GM23338 (cell line): ENCODE measurements around the gene CD84. TPM values are rescaled to one million over a fixed set of nuclear protein-coding genes. Genes with fewer than 3 reads are reported as not detected.

Experiments
- ATAC-seq: fragments of 200-7000 bp; cut with Tn5 transposase; 3 replicates; pipeline ENCODE4 v1.9.1; 2020
- DNase-seq: peaks from one replicate; pipeline ENCODE4 v3.0.0-alpha.2; 2015; ENCODE audit warnings: low spot score
- H2AFZ ChIP-seq: fragments of 200-600 bp; sonication (generic); 2 replicates; pipeline ENCODE4 v1.8.0; 2016; ENCODE audit warnings: antibody characterized with exemption, mild to moderate bottlenecking, moderate library complexity
- H3F3A ChIP-seq: fragments of 200-600 bp; sonication (generic); replicated peaks from 2 replicates; pipeline ENCODE4 v1.8.0; 2017; ENCODE audit warnings: antibody characterized with exemption, mixed run types, low read depth
- H3K27ac ChIP-seq: fragments of 200-600 bp; sonication (generic); 2 replicates; pipeline ENCODE4 v1.6.1; 2016; ENCODE audit warnings: low read depth
- H3K27me3 ChIP-seq: fragments of 200-600 bp; sonication (generic); 2 replicates; pipeline ENCODE4 v1.8.0; 2016; ENCODE audit warnings: mild to moderate bottlenecking, mixed run types, moderate library complexity; ENCODE audit not compliant: insufficient read depth
- H3K36me3 ChIP-seq: fragments of 200-600 bp; sonication (generic); 2 replicates; pipeline ENCODE4 v1.8.0; 2016; ENCODE audit warnings: mild to moderate bottlenecking; ENCODE audit not compliant: insufficient read depth
- H3K4me1 ChIP-seq: fragments of 200-600 bp; sonication (generic); 2 replicates; pipeline ENCODE4 v1.8.0; 2016; ENCODE audit warnings: mild to moderate bottlenecking, moderate library complexity; ENCODE audit not compliant: insufficient read depth
- H3K4me2 ChIP-seq: fragments of 200-600 bp; sonication (generic); 2 replicates; pipeline ENCODE4 v1.7.1; 2017; ENCODE audit warnings: mixed run types
- H3K4me3 ChIP-seq: fragments of 200-600 bp; sonication (generic); 2 replicates; pipeline ENCODE4 v1.6.1; 2016; ENCODE audit warnings: mixed run types
- H3K79me2 ChIP-seq: fragments of 200-600 bp; sonication (generic); replicated peaks from 2 replicates; pipeline ENCODE4 v1.8.0; 2017; ENCODE audit warnings: mild to moderate bottlenecking; ENCODE audit not compliant: insufficient read depth
- H3K9me2 ChIP-seq: fragments of 200-600 bp; sonication (generic); 2 replicates; pipeline ENCODE4 v1.8.0; 2017; ENCODE audit not compliant: insufficient read depth
- H4K20me1 ChIP-seq: fragments of 200-600 bp; sonication (generic); replicated peaks from 2 replicates; pipeline ENCODE4 v1.8.0; 2017; ENCODE audit warnings: mild to moderate bottlenecking; ENCODE audit not compliant: insufficient read depth
- H3K27ac Mint-ChIP-seq: 2 replicates; pipeline ENCODE4 v1.8.0; 2020; ENCODE audit warnings: inconsistent platforms, mild to moderate bottlenecking, moderate library complexity, mixed read lengths
- H3K27me3 Mint-ChIP-seq: 3 replicates; pipeline ENCODE4 v1.8.0; 2022; ENCODE audit warnings: low read depth, mild to moderate bottlenecking, moderate library complexity, mixed read lengths, inconsistent platforms; ENCODE audit not compliant: insufficient read depth, poor library complexity
- H3K36me3 Mint-ChIP-seq: 3 replicates; pipeline ENCODE4 v1.8.0; 2021; ENCODE audit warnings: low read depth, mild to moderate bottlenecking, inconsistent platforms, moderate library complexity, mixed read lengths
- H3K4me1 Mint-ChIP-seq: 3 replicates; pipeline ENCODE4 v1.8.0; 2020; ENCODE audit warnings: mild to moderate bottlenecking, inconsistent platforms, mixed read lengths
- H3K4me3 Mint-ChIP-seq: 3 replicates; pipeline ENCODE4 v1.8.0; 2021; ENCODE audit warnings: moderate library complexity, mild to moderate bottlenecking, inconsistent platforms, mixed read lengths
- H3K9me3 Mint-ChIP-seq: 3 replicates; pipeline ENCODE4 v1.8.0; 2020; ENCODE audit warnings: moderate library complexity, mild to moderate bottlenecking, inconsistent platforms, mixed read lengths
- CREB1 ChIP-seq: fragments of 250-450 bp; sonication (Bioruptor Pico); IDR thresholded peaks from 2 replicates; pipeline ENCODE4 v1.5.0; 2020; ENCODE audit warnings: low read depth, mild to moderate bottlenecking, moderate library complexity
- EZH2phosphoT487 ChIP-seq: fragments of 200-600 bp; sonication (generic); IDR thresholded peaks from one replicate; pipeline ENCODE4 v1.8.1; 2018; ENCODE audit warnings: antibody characterized with exemption; ENCODE audit not compliant: unreplicated experiment
- NANOG ChIP-seq: IDR thresholded peaks from 2 replicates; pipeline ENCODE4 v1.6.1; 2016; ENCODE audit warnings: antibody characterized with exemption, borderline replicate concordance
- POLR2AphosphoS5 ChIP-seq: IDR thresholded peaks from 2 replicates; pipeline ENCODE4 v1.6.1; 2016; ENCODE audit warnings: antibody characterized with exemption, low read depth
- ZNF114 ChIP-seq: fragments of 250-450 bp; sonication (Bioruptor Pico); IDR thresholded peaks from 2 replicates; pipeline ENCODE4 v1.5.0; 2020; ENCODE audit warnings: mild to moderate bottlenecking, moderate library complexity
- polyA plus RNA-seq: library from polyadenylated mRNA; unstranded; fragments of >200 nt; fragmentation: Nextera tagmentation; extraction: Ambion mirVana; gene quantifications from 2 replicates; pipeline ENCODE4 v1.2.1, GENCODE V29; 2016
- total RNA-seq: library from RNA; depleted of rRNA; stranded (reverse); fragments of >200 nt; shearing (Covaris generic); gene quantifications from 2 replicates; pipeline ENCODE4 v1.2.3, GENCODE V29; 2014
- TF ChIP-seq, protein P1 (sequence below): IDR thresholded peaks from one replicate; pipeline ENCODE4 v1.6.1; 2018; ENCODE audit warnings: antibody characterized with exemption; ENCODE audit not compliant: unreplicated experiment
- TF ChIP-seq, protein P2 (sequence below): IDR thresholded peaks from 2 replicates; pipeline ENCODE4 v1.6.1; 2016; ENCODE audit warnings: antibody characterized with exemption
- TF ChIP-seq, protein P3 (sequence below): fragments of 250-450 bp; sonication (Bioruptor Pico); IDR thresholded peaks from 2 replicates; pipeline ENCODE4 v1.5.0; 2020; ENCODE audit warnings: mild to moderate bottlenecking, moderate library complexity

The CD84 gene
- total and polyA plus RNA-seq, 2 experiments from 2014 or later = not detected

DNA sequence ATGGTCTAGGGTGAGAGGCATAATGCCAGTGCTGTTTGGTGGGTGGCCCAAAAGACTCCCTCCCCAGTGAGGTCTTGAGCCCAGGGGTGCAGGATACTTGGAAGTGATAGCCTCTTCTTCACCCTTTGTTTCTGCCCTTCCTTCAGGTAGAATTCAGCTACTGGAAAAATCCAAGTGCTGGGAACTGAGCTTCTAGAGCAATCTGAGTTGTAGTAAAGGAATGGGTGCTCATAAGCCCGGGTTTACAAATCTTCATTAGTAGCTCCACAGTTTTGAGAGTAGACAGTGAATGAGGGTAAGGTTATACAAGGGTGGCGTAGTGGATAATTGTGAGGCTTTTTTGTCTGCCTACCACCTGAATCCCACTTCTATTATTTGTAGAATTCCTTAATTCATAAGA lies 29.2 kb upstream of the CD84 start:
- Histone ChIP-seq H3K4me3 (no peak overlapping the region), H3K27me3 (no peaks in the 10 kb centered on the region), H3K79me2 (no peaks in the 10 kb centered on the region), H3K9me2 (no peaks in the 10 kb centered on the region), H3K27ac (no peak overlapping the region), H4K20me1 (no peaks in the 10 kb centered on the region), H3F3A (no peaks in the 10 kb centered on the region), H2AFZ (peak overlapping the region; percentile 80), H3K4me1 (no peaks in the 10 kb centered on the region), H3K36me3 (no peaks in the 10 kb centered on the region), H3K4me2 (no peak overlapping the region)
- Mint-ChIP-seq H3K4me3 (no peak overlapping the region), H3K9me3 (peaks cover 3% of the 10 kb centered on the region; the same call in 1 of the 3 replicates), H3K27me3 (no peaks in the 10 kb centered on the region), H3K36me3 (no peaks in the 10 kb centered on the region), H3K4me1 (peaks cover 9% of the 10 kb centered on the region; the same call in 2 of the 3 replicates), H3K27ac (no peak overlapping the region)
- DNase-seq = no peak
- ATAC-seq = no peak
- TF ChIP-seq EZH2phosphoT487 (no peak), ZNF114 (CRISPR knock-in tag) (no peak), POLR2AphosphoS5 (no peak), CREB1 (CRISPR knock-in tag) (no peak), NANOG (no peak)
- TF ChIP-seq, protein P1, sequence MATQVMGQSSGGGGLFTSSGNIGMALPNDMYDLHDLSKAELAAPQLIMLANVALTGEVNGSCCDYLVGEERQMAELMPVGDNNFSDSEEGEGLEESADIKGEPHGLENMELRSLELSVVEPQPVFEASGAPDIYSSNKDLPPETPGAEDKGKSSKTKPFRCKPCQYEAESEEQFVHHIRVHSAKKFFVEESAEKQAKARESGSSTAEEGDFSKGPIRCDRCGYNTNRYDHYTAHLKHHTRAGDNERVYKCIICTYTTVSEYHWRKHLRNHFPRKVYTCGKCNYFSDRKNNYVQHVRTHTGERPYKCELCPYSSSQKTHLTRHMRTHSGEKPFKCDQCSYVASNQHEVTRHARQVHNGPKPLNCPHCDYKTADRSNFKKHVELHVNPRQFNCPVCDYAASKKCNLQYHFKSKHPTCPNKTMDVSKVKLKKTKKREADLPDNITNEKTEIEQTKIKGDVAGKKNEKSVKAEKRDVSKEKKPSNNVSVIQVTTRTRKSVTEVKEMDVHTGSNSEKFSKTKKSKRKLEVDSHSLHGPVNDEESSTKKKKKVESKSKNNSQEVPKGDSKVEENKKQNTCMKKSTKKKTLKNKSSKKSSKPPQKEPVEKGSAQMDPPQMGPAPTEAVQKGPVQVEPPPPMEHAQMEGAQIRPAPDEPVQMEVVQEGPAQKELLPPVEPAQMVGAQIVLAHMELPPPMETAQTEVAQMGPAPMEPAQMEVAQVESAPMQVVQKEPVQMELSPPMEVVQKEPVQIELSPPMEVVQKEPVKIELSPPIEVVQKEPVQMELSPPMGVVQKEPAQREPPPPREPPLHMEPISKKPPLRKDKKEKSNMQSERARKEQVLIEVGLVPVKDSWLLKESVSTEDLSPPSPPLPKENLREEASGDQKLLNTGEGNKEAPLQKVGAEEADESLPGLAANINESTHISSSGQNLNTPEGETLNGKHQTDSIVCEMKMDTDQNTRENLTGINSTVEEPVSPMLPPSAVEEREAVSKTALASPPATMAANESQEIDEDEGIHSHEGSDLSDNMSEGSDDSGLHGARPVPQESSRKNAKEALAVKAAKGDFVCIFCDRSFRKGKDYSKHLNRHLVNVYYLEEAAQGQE = no peak
- TF ChIP-seq, protein P2, sequence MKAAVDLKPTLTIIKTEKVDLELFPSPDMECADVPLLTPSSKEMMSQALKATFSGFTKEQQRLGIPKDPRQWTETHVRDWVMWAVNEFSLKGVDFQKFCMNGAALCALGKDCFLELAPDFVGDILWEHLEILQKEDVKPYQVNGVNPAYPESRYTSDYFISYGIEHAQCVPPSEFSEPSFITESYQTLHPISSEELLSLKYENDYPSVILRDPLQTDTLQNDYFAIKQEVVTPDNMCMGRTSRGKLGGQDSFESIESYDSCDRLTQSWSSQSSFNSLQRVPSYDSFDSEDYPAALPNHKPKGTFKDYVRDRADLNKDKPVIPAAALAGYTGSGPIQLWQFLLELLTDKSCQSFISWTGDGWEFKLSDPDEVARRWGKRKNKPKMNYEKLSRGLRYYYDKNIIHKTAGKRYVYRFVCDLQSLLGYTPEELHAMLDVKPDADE = no peak
- TF ChIP-seq, protein P3, sequence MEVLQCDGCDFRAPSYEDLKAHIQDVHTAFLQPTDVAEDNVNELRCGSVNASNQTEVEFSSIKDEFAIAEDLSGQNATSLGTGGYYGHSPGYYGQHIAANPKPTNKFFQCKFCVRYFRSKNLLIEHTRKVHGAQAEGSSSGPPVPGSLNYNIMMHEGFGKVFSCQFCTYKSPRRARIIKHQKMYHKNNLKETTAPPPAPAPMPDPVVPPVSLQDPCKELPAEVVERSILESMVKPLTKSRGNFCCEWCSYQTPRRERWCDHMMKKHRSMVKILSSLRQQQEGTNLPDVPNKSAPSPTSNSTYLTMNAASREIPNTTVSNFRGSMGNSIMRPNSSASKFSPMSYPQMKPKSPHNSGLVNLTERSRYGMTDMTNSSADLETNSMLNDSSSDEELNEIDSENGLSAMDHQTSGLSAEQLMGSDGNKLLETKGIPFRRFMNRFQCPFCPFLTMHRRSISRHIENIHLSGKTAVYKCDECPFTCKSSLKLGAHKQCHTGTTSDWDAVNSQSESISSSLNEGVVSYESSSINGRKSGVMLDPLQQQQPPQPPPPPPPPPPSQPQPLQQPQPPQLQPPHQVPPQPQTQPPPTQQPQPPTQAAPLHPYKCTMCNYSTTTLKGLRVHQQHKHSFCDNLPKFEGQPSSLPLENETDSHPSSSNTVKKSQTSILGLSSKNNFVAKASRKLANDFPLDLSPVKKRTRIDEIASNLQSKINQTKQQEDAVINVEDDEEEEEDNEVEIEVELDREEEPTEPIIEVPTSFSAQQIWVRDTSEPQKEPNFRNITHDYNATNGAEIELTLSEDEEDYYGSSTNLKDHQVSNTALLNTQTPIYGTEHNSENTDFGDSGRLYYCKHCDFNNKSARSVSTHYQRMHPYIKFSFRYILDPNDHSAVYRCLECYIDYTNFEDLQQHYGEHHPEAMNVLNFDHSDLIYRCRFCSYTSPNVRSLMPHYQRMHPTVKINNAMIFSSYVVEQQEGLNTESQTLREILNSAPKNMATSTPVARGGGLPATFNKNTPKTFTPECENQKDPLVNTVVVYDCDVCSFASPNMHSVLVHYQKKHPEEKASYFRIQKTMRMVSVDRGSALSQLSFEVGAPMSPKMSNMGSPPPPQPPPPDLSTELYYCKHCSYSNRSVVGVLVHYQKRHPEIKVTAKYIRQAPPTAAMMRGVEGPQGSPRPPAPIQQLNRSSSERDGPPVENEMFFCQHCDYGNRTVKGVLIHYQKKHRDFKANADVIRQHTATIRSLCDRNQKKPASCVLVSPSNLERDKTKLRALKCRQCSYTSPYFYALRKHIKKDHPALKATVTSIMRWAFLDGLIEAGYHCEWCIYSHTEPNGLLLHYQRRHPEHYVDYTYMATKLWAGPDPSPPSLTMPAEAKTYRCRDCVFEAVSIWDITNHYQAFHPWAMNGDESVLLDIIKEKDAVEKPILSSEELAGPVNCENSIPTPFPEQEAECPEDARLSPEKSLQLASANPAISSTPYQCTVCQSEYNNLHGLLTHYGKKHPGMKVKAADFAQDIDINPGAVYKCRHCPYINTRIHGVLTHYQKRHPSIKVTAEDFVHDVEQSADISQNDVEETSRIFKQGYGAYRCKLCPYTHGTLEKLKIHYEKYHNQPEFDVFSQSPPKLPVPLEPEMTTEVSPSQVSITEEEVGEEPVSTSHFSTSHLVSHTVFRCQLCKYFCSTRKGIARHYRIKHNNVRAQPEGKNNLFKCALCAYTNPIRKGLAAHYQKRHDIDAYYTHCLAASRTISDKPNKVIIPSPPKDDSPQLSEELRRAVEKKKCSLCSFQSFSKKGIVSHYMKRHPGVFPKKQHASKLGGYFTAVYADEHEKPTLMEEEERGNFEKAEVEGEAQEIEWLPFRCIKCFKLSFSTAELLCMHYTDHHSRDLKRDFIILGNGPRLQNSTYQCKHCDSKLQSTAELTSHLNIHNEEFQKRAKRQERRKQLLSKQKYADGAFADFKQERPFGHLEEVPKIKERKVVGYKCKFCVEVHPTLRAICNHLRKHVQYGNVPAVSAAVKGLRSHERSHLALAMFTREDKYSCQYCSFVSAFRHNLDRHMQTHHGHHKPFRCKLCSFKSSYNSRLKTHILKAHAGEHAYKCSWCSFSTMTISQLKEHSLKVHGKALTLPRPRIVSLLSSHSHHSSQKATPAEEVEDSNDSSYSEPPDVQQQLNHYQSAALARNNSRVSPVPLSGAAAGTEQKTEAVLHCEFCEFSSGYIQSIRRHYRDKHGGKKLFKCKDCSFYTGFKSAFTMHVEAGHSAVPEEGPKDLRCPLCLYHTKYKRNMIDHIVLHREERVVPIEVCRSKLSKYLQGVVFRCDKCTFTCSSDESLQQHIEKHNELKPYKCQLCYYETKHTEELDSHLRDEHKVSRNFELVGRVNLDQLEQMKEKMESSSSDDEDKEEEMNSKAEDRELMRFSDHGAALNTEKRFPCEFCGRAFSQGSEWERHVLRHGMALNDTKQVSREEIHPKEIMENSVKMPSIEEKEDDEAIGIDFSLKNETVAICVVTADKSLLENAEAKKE (CRISPR knock-in tag) = no peak
